T-helper 2 cell treated with Interferon-gamma antibody and Interleukin-4, amounts not matched to agents 100 ng/mL and 5 ng/mL, for 36 hours (primary cell): ENCODE data around the gene NR3C1. TPM values are rescaled to one million over a fixed set of nuclear protein-coding genes. Genes with fewer than 3 reads are reported as not detected.
"Not testable (repeated sequence)": the region's sequence is repeated elsewhere in the genome, so short reads cannot be mapped to it uniquely, and the experiment has no call there.

ENCODE experiments used
- intact Hi-C: fragments of 100-400 bp; cut with micrococcal nuclease; formaldehyde crosslinking; loops from one replicate; pipeline ENCODE4 v1.15.1; 2023
- total RNA-seq: library from RNA; stranded (reverse); gene quantifications from 2 replicates; pipeline ENCODE4 v1.2.3, GENCODE V29; 2022

The NR3C1 gene
- total RNA-seq, 1 donor from 2014 or later = 51.2 TPM

DNA sequence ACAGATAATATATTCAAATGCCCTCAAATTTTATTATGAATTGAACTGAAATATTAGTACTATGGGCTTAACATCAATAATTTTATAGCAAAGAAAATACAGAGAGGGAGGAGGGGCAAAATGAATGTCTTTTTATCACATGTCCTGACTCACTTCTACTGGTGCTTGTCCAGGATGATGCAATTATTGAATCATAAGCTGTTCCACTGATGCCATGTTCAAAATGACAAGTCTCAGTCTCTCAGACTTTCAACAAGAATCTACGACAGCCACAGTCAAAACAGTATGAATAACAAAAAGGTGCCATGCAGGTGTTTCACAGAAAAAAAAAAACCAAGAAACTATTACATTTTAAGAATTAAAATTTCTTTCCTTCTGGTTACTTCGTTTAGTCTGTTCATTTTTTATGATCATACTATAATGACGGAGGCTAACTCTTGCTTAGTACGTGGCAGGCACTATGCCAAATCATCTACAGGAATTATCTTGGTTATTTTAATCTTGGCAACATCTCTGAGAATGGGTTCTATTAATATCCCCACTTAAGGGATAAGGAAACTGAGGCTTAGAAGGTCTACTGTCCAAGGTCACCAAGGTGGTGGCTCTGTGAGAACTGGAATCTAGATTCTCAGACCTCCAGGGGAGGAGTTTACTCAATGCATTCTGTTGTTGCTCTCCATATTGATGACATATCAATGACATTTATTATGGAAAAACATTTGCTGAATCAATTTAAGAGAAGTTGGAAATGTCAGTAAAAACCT, 61.5 kb downstream of the NR3C1 start:
- intact Hi-C loops = no loop called here

DNA sequence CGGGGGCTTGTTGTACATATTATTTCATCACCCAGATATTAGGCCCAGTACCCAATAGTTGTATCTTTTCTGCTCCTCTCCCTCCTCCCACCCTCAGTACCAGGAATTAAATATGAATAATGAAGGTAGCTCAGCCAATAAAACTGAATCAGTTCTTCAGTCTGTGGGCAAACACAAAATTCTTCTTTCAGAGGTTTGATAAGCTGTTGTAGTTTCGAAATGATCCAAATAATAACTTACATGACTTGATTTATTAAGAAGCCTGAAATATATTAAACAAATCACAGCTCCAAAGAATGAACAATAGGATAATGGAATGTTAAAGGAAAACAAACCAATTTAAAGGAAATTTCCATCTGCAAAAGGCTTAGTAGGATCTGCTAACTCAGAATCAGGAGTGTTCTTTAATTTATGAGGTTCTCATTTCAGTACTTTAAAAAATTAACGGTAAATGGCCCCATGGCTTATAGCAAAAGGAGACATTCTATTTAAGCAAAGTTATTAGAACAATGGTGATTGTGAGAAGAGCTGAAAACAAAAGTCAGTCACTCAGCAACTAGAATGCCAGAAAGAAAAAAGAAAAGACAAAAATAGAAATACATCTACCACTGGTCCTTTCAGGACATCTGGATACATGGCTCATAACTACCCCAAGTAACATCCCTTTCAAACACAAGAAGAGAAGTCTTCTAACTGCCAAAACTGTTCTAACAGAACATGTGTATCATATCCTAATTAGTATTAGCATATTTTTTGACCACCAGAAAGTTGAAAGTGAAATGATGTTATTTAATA, 62.4 kb downstream of the NR3C1 start:
- intact Hi-C loops = no loop called here

DNA sequence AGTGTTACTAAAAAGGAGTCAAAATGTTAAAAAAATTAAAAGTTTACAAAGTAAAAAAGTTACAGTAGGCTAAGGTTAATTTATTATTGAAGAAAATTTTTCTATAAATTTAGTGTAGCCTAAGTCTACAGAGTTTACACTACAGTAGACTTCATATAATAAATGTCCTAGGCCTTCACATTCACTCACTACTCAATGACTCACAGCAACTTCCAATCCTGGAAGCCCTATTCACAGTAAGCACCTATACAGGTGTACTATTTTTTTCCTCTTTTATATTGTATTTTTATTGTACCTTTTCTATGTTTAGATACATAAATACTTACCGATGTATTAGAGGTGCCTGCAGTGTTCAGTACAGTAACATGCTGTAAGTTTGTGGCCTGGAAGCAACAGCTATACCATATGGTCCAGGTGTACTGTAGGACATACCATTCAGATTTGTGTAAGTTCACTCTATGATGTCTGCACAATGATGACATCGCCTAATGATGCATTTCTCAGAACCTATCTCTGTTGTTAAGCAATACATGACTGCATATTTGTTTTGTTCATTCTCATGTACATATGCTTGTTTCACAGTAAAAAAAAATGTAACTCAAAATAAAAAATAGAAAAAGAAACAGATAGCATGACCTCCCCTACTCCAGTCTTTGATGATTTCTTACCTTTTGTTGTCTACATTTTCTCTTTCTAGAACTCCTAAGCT, 64.7 kb downstream of the NR3C1 start:
- intact Hi-C loops = no loop called here

DNA sequence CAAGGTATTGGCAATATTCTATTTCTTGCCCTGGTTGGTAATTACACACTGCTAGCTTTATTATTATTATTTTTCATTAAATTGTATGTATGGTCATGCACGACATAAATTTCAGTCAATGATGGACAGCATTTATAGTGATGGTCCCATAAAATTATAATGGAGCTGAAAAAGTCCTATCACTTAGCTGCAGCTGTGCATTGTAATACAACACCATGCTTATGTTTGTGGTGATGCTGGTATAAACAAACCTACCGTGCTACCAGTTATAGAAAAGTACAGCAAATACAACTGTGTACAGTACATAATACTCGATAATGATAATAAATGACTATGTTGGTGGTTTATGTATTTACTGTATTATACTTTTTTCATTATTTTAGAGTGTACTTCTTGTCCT, 65.5 kb downstream of the NR3C1 start:
- intact Hi-C loops = no loop called here

DNA sequence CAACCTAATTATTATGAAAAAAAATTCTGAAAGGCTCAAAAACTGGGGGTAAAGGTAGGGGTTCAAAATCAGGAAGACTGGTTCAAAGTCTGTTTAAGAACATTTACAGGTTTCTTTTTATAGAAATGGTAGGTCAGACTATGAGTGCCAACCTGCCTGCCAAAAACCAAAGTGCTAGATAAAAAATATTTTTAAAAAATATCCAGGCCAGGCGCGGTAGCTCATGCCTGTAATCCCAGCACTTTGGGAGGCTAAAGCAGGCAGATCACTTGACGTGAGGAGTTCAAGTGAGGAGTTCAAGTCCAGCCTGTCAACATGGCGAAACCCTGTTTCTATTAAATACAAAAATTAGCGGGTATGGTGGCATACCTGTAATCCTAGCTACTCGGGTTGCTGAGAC, 67.0 kb downstream of the NR3C1 start:
- intact Hi-C loops = no loop called here

DNA sequence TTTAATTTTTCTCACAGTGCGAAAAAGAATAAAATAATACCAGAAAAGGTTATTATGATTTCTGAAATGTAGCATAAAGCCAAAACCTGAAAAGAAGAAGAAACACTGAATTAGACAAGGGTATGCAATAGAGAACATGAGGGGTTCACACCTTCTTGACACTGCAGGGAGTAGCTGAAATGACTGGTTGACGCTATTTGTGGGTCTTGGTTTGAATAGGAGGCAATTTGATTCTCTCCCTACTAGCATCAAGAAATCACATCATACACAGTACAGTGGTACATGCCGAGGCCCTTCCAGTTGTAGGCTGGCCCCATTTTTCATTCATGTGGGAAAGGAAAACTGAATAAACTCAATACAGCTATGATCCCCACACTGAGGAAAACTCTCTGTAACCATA, 68.6 kb downstream of the NR3C1 start:
- intact Hi-C loops = no loop called here

DNA sequence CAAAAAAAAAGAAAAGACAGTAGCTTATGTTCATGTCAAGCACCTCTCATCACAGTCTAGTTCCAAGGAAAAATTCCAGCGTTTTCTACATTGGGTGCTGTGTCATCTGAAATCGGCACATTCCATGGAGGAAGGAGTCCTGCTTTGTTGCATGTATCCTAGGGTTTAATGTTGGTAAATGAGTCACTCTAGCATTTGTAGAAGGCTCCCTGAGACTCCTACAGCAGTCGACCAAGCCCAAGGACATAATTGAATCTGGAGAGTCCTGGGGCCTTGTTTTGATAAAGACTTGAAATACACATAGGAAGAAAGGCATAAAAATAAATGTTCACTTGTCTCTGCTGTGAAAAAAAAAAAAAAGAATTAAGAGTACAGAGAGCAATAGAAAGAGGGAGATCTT, 69.1 kb downstream of the NR3C1 start:
- intact Hi-C loops = not testable (repeated sequence)

DNA sequence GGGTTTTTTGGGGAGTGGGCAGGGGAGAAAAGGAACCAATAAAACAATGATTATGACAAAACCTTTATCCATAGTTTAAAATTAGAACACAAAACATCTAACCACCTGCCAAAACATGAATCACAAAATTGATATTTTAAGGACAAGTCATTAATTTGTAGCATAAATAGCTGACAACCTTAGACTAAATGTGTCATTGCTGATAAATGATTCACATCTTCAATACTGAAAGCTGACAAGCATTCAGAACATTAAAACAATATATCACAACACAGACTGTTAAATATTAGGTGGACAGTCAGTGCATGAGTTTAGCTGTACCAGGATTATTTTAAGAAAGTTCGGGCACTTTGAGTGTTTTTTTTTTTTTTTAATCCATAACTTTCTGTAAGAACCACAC, 71.5 kb downstream of the NR3C1 start:
- intact Hi-C loops = no loop called here

DNA sequence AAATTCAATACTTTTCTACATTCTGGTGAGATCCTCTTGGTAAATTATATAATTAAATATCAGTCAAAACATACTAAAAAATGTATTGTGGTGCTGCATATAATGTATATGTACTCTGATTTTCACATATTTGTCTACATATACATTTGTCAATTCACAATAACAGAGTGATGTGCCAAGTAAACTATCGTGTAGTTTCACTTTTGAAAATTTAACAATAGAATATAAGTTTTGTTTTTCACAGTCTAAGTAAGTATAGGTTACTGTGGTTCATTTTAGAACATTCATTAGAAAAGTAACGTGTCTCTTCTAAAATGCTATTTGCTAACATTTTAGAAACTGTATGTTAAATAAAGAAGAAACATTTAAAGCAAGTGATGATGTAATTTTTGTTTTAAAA, 73.6 kb downstream of the NR3C1 start:
- intact Hi-C loops = loop anchor here (10.0 kb wide), 1 partner anchor 135 kb away; no protein-coding TSS in a partner anchor

DNA sequence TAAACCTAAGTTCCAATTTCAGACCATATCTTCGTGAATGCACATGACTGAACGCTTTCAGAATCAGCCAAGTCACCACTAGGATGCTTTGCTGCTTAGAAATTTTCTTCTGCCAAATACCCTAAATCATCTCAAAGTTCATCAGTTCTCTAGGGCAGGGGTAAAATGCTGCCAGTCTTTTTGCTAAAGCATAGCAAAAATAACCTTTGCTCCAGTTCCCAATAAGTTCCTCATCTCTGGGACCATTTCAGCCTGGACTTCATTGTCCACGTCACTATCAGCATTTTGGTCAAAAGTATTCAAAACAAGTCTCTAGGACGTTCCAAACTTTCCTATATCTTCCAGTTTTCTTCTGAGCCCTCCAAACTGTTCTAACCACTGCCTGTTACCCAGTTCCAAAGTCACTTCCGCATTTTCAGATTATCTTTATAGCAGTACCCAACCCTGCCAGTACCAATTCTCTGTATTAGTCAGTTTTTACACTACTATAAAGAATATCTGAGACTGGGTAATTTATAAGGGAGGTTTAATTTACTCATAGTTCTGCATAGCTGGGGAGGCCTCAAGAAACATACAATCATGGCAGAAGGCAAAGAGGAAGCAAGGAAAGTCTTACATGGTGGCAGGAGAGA, 74.8 kb downstream of the NR3C1 start:
- intact Hi-C loops = loop anchor here (10.0 kb wide), 1 partner anchor 134 kb away; no protein-coding TSS in a partner anchor

DNA sequence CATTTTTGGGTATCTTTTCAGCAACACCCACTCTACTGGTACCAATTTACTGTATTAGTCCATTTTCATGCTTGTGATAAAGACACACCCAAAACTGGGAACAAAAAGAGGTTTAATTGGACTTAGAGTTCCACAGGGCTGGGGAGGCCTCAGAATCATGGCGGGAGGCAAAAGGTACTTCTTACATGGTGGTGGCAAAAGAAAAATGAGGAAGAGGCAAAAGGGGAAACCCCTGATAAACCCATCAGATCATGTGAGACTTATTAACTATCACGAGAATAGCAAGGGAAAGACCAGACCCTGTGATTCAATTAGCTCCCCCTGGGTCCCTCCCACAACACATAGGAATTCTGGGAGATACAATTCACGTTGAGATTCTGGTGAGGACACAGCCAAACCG, 78.4 kb downstream of the NR3C1 start:
- intact Hi-C loops = loop anchor here (10.0 kb wide), 1 partner anchor 130 kb away; no protein-coding TSS in a partner anchor

DNA sequence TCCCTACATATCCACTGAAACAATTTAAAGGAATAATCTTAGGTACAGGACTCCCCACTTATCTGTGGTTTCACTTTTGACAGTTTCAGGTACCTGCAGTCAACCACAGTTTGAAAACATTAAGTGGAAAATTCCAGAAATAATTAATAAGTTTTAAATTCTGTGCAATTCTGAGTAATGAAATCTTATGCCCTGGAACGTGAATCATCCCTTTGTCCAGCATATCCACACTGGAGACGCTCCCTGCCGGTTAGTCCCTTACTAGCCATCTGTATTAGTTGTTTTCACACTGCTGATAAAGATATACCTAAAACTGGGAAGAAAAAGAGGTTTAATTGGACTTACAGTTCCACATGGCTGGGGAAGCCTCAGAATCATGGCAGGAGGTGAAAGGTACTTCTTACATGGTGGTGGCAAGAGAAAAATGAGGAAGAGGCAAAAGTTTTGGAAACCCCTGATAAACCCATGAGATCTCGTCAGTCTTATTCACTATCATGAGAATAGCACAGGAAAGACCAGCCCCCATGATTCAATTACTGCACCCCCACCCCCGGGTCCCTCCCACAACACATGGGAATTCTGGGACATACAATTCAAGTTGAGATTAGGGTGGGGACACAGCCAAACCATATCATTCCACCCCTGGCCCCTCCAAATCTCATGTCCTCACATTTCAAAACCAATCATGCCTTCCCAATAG, 80.4 kb downstream of the NR3C1 start:
- intact Hi-C loops = loop anchor here (10.0 kb wide), 1 partner anchor 128 kb away; no protein-coding TSS in a partner anchor

DNA sequence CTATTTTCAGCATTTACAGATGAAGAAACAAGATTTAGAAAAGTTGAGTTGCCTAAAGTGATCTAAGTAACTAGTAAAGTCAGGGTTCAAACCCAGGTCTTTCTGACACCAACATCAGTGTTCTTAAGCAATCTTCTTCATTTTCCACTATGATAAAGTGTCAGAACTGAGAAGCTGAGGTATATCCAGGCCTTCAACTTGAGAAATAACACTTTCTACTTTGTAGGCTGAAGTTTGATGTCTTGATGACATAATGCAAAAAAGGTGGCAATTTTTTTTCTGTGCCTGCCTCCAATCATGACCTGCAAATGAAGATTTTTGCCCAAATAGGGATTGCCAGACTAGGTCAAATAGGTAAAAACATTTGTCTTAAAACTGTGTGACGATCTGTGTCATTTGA, 81.3 kb downstream of the NR3C1 start:
- intact Hi-C loops = loop anchor here (10.0 kb wide), 1 partner anchor 127 kb away; no protein-coding TSS in a partner anchor

DNA sequence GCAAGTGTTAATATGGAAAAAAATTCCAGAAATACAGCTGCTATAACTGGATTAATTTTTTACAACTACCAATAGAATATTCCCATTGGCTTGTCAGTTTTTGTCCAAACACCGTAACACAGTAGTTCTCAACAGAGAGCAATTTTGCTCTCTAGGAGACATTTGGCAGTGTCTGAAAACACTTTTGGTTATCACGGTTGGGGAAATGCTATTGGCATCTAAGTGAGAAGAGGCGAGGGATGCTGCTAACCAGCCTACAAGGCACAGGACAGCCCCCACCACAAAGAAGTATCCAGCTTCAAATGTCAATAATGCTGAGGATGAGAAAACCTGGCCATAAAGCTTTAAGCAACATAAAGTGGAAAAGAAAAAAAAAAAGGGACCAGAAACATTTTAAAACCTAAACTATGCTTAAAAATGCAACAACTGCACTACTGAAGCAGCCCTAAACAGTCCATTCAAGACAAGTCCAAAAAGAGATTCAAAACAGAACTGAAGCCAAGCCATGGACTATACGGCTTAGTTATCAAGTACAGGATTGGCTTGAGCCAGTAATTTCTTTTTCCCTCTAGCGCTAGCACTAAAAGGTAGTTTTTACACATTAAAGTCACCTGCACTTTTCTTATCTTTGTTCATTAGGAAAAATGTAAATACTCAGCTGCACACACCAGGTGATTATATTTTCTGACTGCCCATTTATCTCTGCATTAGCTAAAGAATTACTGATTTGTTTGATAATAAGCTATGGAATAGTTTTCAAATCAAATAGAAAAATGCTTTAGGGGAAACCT, 83.9 kb downstream of the NR3C1 start:
- intact Hi-C loops = loop anchor here (10.0 kb wide), 1 partner anchor 125 kb away; no protein-coding TSS in a partner anchor

DNA sequence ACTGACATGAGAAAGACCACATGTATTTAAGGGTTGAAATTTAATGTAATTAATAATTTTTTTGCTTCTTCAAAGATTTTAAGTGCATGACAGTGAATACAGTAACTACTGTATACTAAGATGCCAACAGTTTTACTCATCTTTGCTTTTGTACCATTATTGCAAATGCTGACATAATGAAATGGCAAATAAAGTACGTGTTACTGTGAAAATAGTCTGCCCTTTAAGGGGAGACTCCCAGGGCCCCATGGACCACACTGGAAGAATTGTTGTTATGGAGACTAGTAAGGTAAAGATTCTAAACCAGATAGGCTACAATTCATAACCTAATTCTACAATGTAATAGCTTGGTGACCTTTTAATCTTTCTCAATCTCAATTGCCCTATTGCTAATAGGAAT, 84.7 kb downstream of the NR3C1 start:
- intact Hi-C loops = no loop called here

DNA sequence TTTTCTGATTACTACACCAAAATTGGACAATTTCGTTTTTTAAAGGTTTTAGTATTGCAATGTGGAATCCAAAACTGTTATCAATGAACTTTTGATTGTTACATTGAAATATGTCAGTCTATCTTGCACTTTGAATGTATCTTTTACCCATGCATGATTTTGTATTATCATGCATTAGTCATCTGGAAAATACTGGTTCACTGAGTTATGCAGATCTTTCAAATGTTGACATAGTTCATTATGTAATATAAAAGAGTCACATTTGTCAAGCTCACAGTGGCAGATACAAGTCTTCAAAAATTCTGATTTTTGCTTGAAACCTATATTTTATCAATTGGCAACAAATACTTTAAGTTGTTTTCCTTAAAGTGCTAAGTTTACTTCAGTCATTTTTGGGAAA, 85.2 kb downstream of the NR3C1 start:
- intact Hi-C loops = no loop called here

DNA sequence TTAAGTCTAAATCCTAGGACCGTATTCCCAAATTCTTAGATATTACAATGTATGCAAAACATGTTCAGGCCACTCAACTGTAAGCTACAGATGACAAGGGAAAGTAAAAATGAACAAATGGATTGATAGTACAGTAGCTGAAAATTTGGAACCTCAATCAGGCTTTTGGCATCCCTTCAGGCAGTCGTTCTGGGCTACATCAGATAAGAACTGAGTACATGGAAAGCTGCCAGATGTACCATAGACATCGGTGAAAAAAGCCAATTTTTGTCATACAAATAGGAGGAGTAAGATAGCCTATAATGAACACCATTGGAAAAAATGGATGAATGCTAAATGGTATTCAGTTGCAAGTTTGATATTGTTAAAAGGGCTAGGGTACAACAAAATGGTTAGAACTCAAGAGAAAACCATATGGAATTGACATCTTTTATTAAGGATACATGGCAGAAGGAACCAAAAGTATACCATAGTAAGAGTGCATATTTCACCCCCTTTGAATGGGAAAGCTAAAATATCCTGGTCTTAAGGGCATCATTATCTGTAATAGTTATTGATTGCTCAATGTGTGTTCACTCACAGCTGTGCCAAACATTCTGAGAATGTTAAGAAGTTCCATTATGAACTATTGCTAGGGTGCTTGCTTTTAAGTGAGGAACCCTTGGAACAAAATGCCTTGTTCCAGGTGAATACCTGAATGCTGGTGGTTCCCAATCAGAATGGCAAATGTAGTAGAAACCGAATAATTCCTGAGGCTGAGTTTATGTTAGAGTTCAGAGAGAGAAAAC, 86.4 kb downstream of the NR3C1 start:
- intact Hi-C loops = no loop called here

DNA sequence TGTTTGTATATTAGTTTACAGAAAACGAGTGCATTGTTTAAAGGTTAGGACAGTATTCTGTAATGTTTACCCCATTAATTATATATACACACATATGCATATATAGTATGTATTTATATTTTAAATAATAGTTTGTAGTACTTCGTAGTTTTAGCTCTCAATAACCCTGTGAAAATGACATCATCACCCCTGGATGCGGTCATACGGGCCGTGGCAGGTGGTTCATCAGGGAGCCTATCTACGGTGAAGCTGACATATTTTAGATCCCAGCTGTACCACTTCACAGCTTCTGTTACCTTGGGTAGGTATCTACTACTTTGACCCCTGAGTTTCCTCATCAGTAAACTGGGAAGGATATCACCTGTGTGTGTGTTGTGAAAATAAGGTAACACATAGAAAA, 87.1 kb downstream of the NR3C1 start:
- intact Hi-C loops = no loop called here

DNA sequence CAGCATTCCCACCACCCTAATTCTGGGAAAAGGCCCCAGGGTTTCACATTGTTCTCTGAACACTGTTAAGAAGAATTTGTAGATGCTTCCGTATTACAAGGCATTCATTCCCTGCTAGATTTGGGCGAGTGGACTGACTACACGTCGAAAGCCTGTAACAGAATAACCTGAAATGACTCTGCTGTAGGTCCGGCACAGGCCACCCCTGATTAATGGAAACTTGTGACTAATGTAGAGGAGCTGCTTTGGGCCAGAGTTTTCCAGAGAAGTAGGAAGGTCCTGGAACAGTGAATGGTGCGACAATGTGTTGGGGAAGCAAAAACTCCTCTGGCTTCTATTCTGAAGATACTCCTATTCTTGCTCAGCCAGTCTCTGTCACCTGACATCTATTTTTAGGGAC, 87.6 kb downstream of the NR3C1 start:
- intact Hi-C loops = no loop called here
